K562 (cell line): ENCODE results near the gene UBASH3A. TPM values are rescaled to one million over a fixed set of nuclear protein-coding genes. Genes with fewer than 3 reads are reported as not detected.
A peak's percentile ranks its signal among the peaks of the same experiment; 100 is the strongest.

ENCODE experiments used
- DIDO1 ChIP-seq: fragments of 450-650 bp; IDR thresholded peaks from 2 replicates; pipeline ENCODE4 v1.6.1; 2016; ENCODE audit warnings: low read depth, missing biosample characterization, missing genetic modification characterization
- DLX4 ChIP-seq: fragments of 250-450 bp; sonication (Bioruptor Pico); IDR thresholded peaks from 2 replicates; pipeline ENCODE4 v1.6.1; 2021; ENCODE audit warnings: mild to moderate bottlenecking
- E2F3 ChIP-seq: fragments of 250-450 bp; sonication (Bioruptor Pico); IDR thresholded peaks from 2 replicates; pipeline ENCODE4 v1.4.0; 2020; ENCODE audit warnings: mild to moderate bottlenecking
- E2F4 ChIP-seq: sonication (generic); formaldehyde crosslinking; IDR thresholded peaks from 2 replicates; pipeline ENCODE4 v1.8.0; 2022; ENCODE audit warnings: mild to moderate bottlenecking, low read depth, missing genetic modification reagents
- HCFC1 ChIP-seq: IDR thresholded peaks from 2 replicates; pipeline ENCODE4 v1.6.1; 2012; ENCODE audit warnings: low read depth, low read length, improper control_type of control experiment
- HOXB6 ChIP-seq: fragments of 250-450 bp; sonication (Bioruptor Pico); IDR thresholded peaks from 2 replicates; pipeline ENCODE4 v1.5.1; 2022; ENCODE audit warnings: mild to moderate bottlenecking, borderline replicate concordance
- MTF1 ChIP-seq: fragments of 250-450 bp; sonication (Bioruptor Pico); IDR thresholded peaks from 2 replicates; pipeline ENCODE4 v1.9.0; 2021; ENCODE audit warnings: moderate library complexity, mild to moderate bottlenecking, inconsistent platforms, borderline replicate concordance
- MYNN ChIP-seq, 2 experiments: sonication (generic); formaldehyde crosslinking in 1 of 2; IDR thresholded peaks; 2 replicates each; pipeline versions ENCODE4 v1.5.0 to v1.6.1; 2016 to 2020; ENCODE audit warnings: antibody characterized with exemption in 1 of 2, missing genetic modification reagents in 1 of 2
- NCOR1 ChIP-seq: fragments of 450-650 bp; IDR thresholded peaks from 2 replicates; pipeline ENCODE4 v1.6.1; 2016; ENCODE audit warnings: mild to moderate bottlenecking, moderate library complexity
- NEUROD1 ChIP-seq: fragments of 150-350 bp; IDR thresholded peaks from 2 replicates; pipeline ENCODE4 v1.6.1; 2014; ENCODE audit warnings: borderline replicate concordance, low read length, low read depth; ENCODE audit not compliant: partially characterized antibody
- PHF8 ChIP-seq: fragments of 200-600 bp; sonication (generic); IDR thresholded peaks from 2 replicates; pipeline ENCODE4 v1.6.1; 2012; ENCODE audit warnings: mixed run types, mild to moderate bottlenecking, inconsistent platforms, low read length, moderate library complexity, borderline replicate concordance
- RBBP5 ChIP-seq: fragments of 200-600 bp; sonication (generic); IDR thresholded peaks from 2 replicates; pipeline ENCODE4 v1.6.1; 2012; ENCODE audit warnings: borderline replicate concordance, mild to moderate bottlenecking, low read length, control low read depth, inconsistent platforms; ENCODE audit not compliant: insufficient read depth, poor library complexity, severe bottlenecking
- SNIP1 ChIP-seq: fragments of 450-650 bp; IDR thresholded peaks from 2 replicates; pipeline ENCODE4 v1.7.1; 2017; ENCODE audit warnings: low read depth, mild to moderate bottlenecking
- STAG1 ChIP-seq: sonication (generic); formaldehyde crosslinking; IDR thresholded peaks from 2 replicates; pipeline ENCODE4 v1.5.0; 2020; ENCODE audit warnings: missing genetic modification reagents, borderline replicate concordance
- THRA ChIP-seq: fragments of 450-650 bp; IDR thresholded peaks from 2 replicates; pipeline ENCODE4 v1.6.1; 2017; ENCODE audit warnings: mild to moderate bottlenecking, moderate library complexity
- U2AF2 ChIP-seq: fragments of 200-400 bp; formaldehyde crosslinking; optimal IDR thresholded peaks from 2 replicates; pipeline ENCODE3; 2017; ENCODE audit warnings: low read depth, mild to moderate bottlenecking, low read length
- ZBTB17 ChIP-seq: fragments of 450-650 bp; formaldehyde crosslinking; IDR thresholded peaks from 2 replicates; pipeline ENCODE4 v1.4.0; 2020; ENCODE audit warnings: mild to moderate bottlenecking
- ZKSCAN8 ChIP-seq: fragments of 200-800 bp; sonication (Bioruptor generic); IDR thresholded peaks from 2 replicates; pipeline ENCODE4 v1.6.1; 2016; ENCODE audit warnings: missing genetic modification characterization, missing compliant biosample characterization
- ZNF512 ChIP-seq: IDR thresholded peaks from 2 replicates; pipeline ENCODE4 v1.6.1; 2016; ENCODE audit warnings: missing genetic modification characterization, missing compliant biosample characterization
- ZNF639 ChIP-seq, 2 experiments: fragments of 200-800 bp in 1 of 2; sonication (Bioruptor generic) in 1 of 2; sonication (generic) in 1 of 2; formaldehyde crosslinking in 1 of 2; IDR thresholded peaks in 1 of 2; conservative IDR thresholded peaks in 1 of 2; 2 replicates each; pipeline versions ENCODE4 v1.5.0 to v1.6.1; 2016 to 2020; ENCODE audit warnings: missing compliant biosample characterization in 1 of 2, missing genetic modification characterization in 1 of 2, missing genetic modification reagents in 1 of 2
- ZNF644 ChIP-seq: fragments of 200-800 bp; sonication (Bioruptor generic); IDR thresholded peaks from 2 replicates; pipeline ENCODE4 v1.6.1; 2016; ENCODE audit warnings: low read depth, missing genetic modification characterization, missing compliant biosample characterization
- polyA plus RNA-seq, 8 experiments: library from polyadenylated mRNA; depleted of rRNA in 4 of 8; stranded (reverse) in 5 of 8; unstranded in 3 of 8; fragments of >200 nt; fragmentation: Nextera tagmentation in 2 of 8; fragmentation: Illumina TruSeq in 1 of 8; extraction: Ambion mirVana in 2 of 8; extraction: Trizol in 1 of 8; gene quantifications; 2 replicates each; pipeline versions ENCODE4 v1.2.1 to v1.2.3, GENCODE V29; 2011 to 2014; ENCODE audit warnings: inconsistent platforms in 1 of 8, missing spikeins in 1 of 8
- total RNA-seq, 7 experiments: library from RNA; depleted of rRNA in 6 of 7; stranded (reverse); fragments of >200 nt in 6 of 7; fragmentation: Illumina TruSeq in 2 of 7; extraction: Trizol in 2 of 7; gene quantifications; 2 replicates each; pipeline versions ENCODE4 v1.2.1 to v1.2.3, GENCODE V29; 2011 to 2021; ENCODE audit warnings: low replicate concordance in 1 of 7

UBASH3A gene
- total and polyA plus RNA-seq, 9 of the 15 experiments (the other 6 are each of a cell fraction or from before 2014, with no cell fraction given), result 0.23 to 1.8 (median 1.1) TPM

- peak; percentile 41; the same call in 1 of the 2 replicates for TF ChIP-seq E2F4
- TF ChIP-seq HOXB6 (CRISPR knock-in tag), result no peak
- TF ChIP-seq DLX4 (CRISPR knock-in tag), result no peak
- TF ChIP-seq ZNF512 (tag), result no peak
- peak; percentile 62 for TF ChIP-seq NEUROD1
- no peak for TF ChIP-seq ZNF644 (tag)
- TF ChIP-seq E2F3 (CRISPR knock-in tag), result no peak
- TF ChIP-seq ZKSCAN8 (CRISPR knock-in tag), result peak; percentile 75; the same call in 1 of the 2 replicates
- TF ChIP-seq RBBP5, result no peak
- TF ChIP-seq NCOR1, result peak; percentile 92
- TF ChIP-seq THRA, result no peak
- peak; percentile 72; the same call in 1 of the 2 replicates for TF ChIP-seq MYNN (IDR thresholded peaks at IDR 0.05)
- no peak for TF ChIP-seq MYNN (CRISPR knock-in tag; IDR thresholded peaks at IDR 0.05)
- peak in 1 of 2 experiments; percentile 73; a peak in 2 of 4 replicates for TF ChIP-seq ZNF639 (CRISPR knock-in tag; conservative IDR thresholded peaks at IDR 0.05 in 1 of 2, IDR thresholded peaks at IDR 0.05 in 1 of 2)
- no peak for TF ChIP-seq SNIP1
- TF ChIP-seq STAG1 (CRISPR knock-in tag), result no peak
- 0 out of 2 replicates have a peak, but pooled peaks have one; percentile 40 for TF ChIP-seq ZBTB17
- no peak for TF ChIP-seq MTF1
- TF ChIP-seq U2AF2, result no peak
- TF ChIP-seq HCFC1, result no peak
- no peak; the same call in 1 of the 2 replicates for TF ChIP-seq DIDO1 (tag)
- TF ChIP-seq PHF8, result peak; percentile 37; the same call in 1 of the 2 replicates
These were observed at the start of gene UBASH3A (continued) for GRCh38 chr21:42403611-42404231.
